HepG2 (cell line): ENCODE data around the gene SQSTM1. TPM values are rescaled to one million over a fixed set of nuclear protein-coding genes. Genes with fewer than 3 reads are reported as not detected.

ENCODE experiments used
- ATF1 ChIP-seq: IDR thresholded peaks from 2 replicates; pipeline ENCODE4 v1.6.1; 2016; ENCODE audit warnings: mild to moderate bottlenecking, control low read depth
- EEA1 ChIP-seq: sonication (generic); formaldehyde crosslinking; IDR thresholded peaks from 2 replicates; pipeline ENCODE4 v1.5.1; 2020; ENCODE audit warnings: mild to moderate bottlenecking, missing genetic modification reagents, borderline replicate concordance
- GFI1 ChIP-seq: sonication (generic); formaldehyde crosslinking; IDR thresholded peaks from 2 replicates; pipeline ENCODE4 v1.5.0; 2020; ENCODE audit warnings: missing genetic modification reagents, mild to moderate bottlenecking, borderline replicate concordance
- KLF13 ChIP-seq: sonication (generic); formaldehyde crosslinking; IDR thresholded peaks from 2 replicates; pipeline ENCODE4 v1.4.0; 2020; ENCODE audit warnings: mild to moderate bottlenecking, missing genetic modification reagents
- KMT2A ChIP-seq: sonication (generic); formaldehyde crosslinking; IDR thresholded peaks from 2 replicates; pipeline ENCODE4 v1.4.0; 2020; ENCODE audit warnings: missing genetic modification reagents
- MAFK ChIP-seq, 2 experiments: IDR thresholded peaks in 1 of 2; conservative IDR thresholded peaks in 1 of 2; 2 replicates each; pipeline ENCODE4 v1.6.1; 2011; ENCODE audit warnings: improper control_type of control experiment in 2 of 2, low read length in 2 of 2
- NCOA1 ChIP-seq: sonication (generic); formaldehyde crosslinking; IDR thresholded peaks from 2 replicates; pipeline ENCODE4 v1.9.0; 2021; ENCODE audit warnings: missing genetic modification reagents
- POLR2G ChIP-seq: fragments of 200-400 bp; formaldehyde crosslinking; IDR thresholded peaks from 2 replicates; pipeline ENCODE4 v1.6.1; 2018; ENCODE audit warnings: mild to moderate bottlenecking, low read depth, low read length, moderate library complexity
- RBAK ChIP-seq: sonication (generic); formaldehyde crosslinking; IDR thresholded peaks from 2 replicates; pipeline ENCODE4 v1.5.1; 2020; ENCODE audit warnings: mild to moderate bottlenecking, missing genetic modification reagents
- RBM22 ChIP-seq: fragments of 200-400 bp; formaldehyde crosslinking; optimal IDR thresholded peaks from 2 replicates; pipeline ENCODE3; 2017; ENCODE audit warnings: mild to moderate bottlenecking, low read length, moderate library complexity
- SCMH1 ChIP-seq: sonication (generic); formaldehyde crosslinking; IDR thresholded peaks from 2 replicates; pipeline ENCODE4 v1.9.0; 2021; ENCODE audit warnings: missing genetic modification reagents, mild to moderate bottlenecking, borderline replicate concordance
- SMAD9 ChIP-seq: sonication (generic); formaldehyde crosslinking; IDR thresholded peaks from 2 replicates; pipeline ENCODE4 v1.5.1; 2020; ENCODE audit warnings: mild to moderate bottlenecking, missing genetic modification reagents
- TBP ChIP-seq: sonication (generic); formaldehyde crosslinking; IDR thresholded peaks from 2 replicates; pipeline ENCODE4 v1.5.0; 2020; ENCODE audit warnings: missing genetic modification reagents
- ZNF224 ChIP-seq: sonication (generic); formaldehyde crosslinking; IDR thresholded peaks from 2 replicates; pipeline ENCODE4 v1.5.0; 2020; ENCODE audit warnings: mild to moderate bottlenecking, missing genetic modification reagents
- ZNF530 ChIP-seq: sonication (generic); formaldehyde crosslinking; IDR thresholded peaks from 2 replicates; pipeline ENCODE4 v1.5.0; 2020; ENCODE audit warnings: low read depth, mild to moderate bottlenecking, missing genetic modification reagents
- ZNF564 ChIP-seq: sonication (generic); formaldehyde crosslinking; IDR thresholded peaks from 2 replicates; pipeline ENCODE4 v1.8.1; 2023; ENCODE audit warnings: mild to moderate bottlenecking, missing genetic modification reagents
- ZSCAN21 ChIP-seq: sonication (generic); formaldehyde crosslinking; IDR thresholded peaks from 2 replicates; pipeline ENCODE4 v1.8.0; 2022; ENCODE audit warnings: mild to moderate bottlenecking, missing genetic modification reagents, moderate library complexity, borderline replicate concordance
- polyA plus RNA-seq, 8 experiments: library from polyadenylated mRNA; depleted of rRNA in 3 of 8; stranded (reverse) in 7 of 8; unstranded in 1 of 8; fragments of >200 nt; fragmentation: Illumina TruSeq in 4 of 8; extraction: Trizol in 4 of 8; gene quantifications; 2 replicates each; pipeline versions ENCODE4 v1.2.1 to v1.2.3, GENCODE V29; 2011 to 2016; ENCODE audit warnings: low read depth in 4 of 8, missing spikeins in 1 of 8, mixed read lengths in 1 of 8; ENCODE audit not compliant: insufficient read depth in 1 of 8
- total RNA-seq, 5 experiments: library from RNA; depleted of rRNA; stranded (reverse); fragments of >200 nt; fragmentation: Illumina TruSeq; extraction: Trizol; gene quantifications; 2 replicates each; pipeline ENCODE4 v1.2.3, GENCODE V29; 2016; ENCODE audit warnings: low read depth in 1 of 5
- TF ChIP-seq, protein P1 (sequence below): fragments of 450-650 bp; IDR thresholded peaks from 2 replicates; pipeline ENCODE4 v1.6.1; 2017
- TF ChIP-seq, protein P2 (sequence below): sonication (generic); formaldehyde crosslinking; IDR thresholded peaks from 2 replicates; pipeline ENCODE4 v1.8.1; 2022; ENCODE audit warnings: mild to moderate bottlenecking, missing genetic modification reagents
- TF ChIP-seq, protein P3 (sequence below): sonication (generic); formaldehyde crosslinking; IDR thresholded peaks from 2 replicates; pipeline ENCODE4 v1.8.0; 2022; ENCODE audit warnings: missing genetic modification reagents, mild to moderate bottlenecking, moderate library complexity, borderline replicate concordance
- TF ChIP-seq, protein P4 (sequence below): sonication (generic); formaldehyde crosslinking; IDR thresholded peaks from 2 replicates; pipeline ENCODE4 v1.4.0; 2020; ENCODE audit warnings: missing genetic modification reagents

The SQSTM1 gene
- total and polyA plus RNA-seq, 2 of the 13 experiments (the other 11 are each of a cell fraction or from before 2014, with no cell fraction given), result 90.9 to 160 TPM

DNA sequence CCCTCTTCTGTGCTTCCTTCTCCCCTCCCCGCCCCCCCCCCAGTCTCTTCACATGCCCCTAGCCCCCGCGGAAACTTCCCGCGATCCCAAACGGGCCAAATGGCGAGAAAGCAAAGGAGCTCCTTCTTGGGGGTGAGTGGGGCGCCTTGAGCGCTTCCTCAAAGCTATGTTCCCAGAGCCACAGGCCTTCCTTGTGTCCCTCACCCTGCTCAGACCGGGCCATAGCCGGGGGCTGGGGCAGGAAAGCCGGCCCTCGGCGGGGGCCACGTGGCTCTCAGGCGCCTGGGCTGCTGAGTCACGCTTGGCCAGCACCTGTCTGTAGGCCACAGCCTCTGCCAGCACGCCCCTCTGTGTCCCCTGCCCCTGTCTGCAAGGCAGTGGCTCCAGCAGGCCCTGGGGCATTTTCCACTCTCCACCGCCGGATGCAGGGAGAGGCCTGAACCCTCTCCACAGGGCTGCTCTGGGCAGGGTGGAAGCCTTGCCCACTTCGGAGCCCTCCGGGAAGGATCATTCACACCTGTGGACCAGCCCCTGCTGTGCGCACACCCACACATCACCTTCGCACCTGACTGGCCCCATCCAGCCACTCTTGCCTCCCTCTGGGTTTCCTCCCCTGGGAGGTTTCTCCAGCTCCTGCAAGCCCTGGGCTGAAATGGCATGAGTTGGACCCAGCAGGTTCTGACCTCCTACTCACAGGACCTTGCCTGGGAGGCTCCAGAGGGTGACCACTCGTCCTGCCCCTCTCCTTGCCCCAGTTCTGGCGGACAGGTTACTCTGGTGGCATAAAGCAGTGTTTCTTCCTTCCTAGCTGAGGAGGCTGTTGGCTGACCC is 1.2 kb upstream of the SQSTM1 start (continued):
- TF ChIP-seq, protein P1, sequence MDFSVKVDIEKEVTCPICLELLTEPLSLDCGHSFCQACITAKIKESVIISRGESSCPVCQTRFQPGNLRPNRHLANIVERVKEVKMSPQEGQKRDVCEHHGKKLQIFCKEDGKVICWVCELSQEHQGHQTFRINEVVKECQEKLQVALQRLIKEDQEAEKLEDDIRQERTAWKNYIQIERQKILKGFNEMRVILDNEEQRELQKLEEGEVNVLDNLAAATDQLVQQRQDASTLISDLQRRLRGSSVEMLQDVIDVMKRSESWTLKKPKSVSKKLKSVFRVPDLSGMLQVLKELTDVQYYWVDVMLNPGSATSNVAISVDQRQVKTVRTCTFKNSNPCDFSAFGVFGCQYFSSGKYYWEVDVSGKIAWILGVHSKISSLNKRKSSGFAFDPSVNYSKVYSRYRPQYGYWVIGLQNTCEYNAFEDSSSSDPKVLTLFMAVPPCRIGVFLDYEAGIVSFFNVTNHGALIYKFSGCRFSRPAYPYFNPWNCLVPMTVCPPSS, result no peak
- TF ChIP-seq ZNF564 (CRISPR knock-in tag), result no peak; the same call in 1 of the 2 replicates
- peak; percentile 76 to 94 for TF ChIP-seq MAFK (conservative IDR thresholded peaks at IDR 0.05 in 1 of 2, IDR thresholded peaks at IDR 0.05 in 1 of 2; ENCODE audit: low read length in 2 of 2)
- TF ChIP-seq KMT2A (CRISPR knock-in tag), result no peak; the same call in none of the 2 replicates
- TF ChIP-seq, protein P2, sequence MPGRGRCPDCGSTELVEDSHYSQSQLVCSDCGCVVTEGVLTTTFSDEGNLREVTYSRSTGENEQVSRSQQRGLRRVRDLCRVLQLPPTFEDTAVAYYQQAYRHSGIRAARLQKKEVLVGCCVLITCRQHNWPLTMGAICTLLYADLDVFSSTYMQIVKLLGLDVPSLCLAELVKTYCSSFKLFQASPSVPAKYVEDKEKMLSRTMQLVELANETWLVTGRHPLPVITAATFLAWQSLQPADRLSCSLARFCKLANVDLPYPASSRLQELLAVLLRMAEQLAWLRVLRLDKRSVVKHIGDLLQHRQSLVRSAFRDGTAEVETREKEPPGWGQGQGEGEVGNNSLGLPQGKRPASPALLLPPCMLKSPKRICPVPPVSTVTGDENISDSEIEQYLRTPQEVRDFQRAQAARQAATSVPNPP (CRISPR knock-in tag), result no peak
- no peak for TF ChIP-seq SMAD9 (CRISPR knock-in tag)
- no peak; the same call in 1 of the 2 replicates for TF ChIP-seq GFI1
- TF ChIP-seq POLR2G, result peak; percentile 68
- TF ChIP-seq NCOA1 (CRISPR knock-in tag), result no peak
- no peak for TF ChIP-seq EEA1 (CRISPR knock-in tag)
- no peak for TF ChIP-seq ATF1
- TF ChIP-seq, protein P3, sequence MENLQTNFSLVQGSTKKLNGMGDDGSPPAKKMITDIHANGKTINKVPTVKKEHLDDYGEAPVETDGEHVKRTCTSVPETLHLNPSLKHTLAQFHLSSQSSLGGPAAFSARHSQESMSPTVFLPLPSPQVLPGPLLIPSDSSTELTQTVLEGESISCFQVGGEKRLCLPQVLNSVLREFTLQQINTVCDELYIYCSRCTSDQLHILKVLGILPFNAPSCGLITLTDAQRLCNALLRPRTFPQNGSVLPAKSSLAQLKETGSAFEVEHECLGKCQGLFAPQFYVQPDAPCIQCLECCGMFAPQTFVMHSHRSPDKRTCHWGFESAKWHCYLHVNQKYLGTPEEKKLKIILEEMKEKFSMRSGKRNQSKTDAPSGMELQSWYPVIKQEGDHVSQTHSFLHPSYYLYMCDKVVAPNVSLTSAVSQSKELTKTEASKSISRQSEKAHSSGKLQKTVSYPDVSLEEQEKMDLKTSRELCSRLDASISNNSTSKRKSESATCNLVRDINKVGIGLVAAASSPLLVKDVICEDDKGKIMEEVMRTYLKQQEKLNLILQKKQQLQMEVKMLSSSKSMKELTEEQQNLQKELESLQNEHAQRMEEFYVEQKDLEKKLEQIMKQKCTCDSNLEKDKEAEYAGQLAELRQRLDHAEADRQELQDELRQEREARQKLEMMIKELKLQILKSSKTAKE (CRISPR knock-in tag), result no peak
- no peak; the same call in 1 of the 2 replicates for TF ChIP-seq ZSCAN21 (CRISPR knock-in tag)
- no peak for TF ChIP-seq ZNF224
- TF ChIP-seq RBAK (CRISPR knock-in tag), result 0 out of 2 replicates have a peak, but pooled peaks have one; percentile 61
- TF ChIP-seq SCMH1 (CRISPR knock-in tag), result no peak
- TF ChIP-seq, protein P4, sequence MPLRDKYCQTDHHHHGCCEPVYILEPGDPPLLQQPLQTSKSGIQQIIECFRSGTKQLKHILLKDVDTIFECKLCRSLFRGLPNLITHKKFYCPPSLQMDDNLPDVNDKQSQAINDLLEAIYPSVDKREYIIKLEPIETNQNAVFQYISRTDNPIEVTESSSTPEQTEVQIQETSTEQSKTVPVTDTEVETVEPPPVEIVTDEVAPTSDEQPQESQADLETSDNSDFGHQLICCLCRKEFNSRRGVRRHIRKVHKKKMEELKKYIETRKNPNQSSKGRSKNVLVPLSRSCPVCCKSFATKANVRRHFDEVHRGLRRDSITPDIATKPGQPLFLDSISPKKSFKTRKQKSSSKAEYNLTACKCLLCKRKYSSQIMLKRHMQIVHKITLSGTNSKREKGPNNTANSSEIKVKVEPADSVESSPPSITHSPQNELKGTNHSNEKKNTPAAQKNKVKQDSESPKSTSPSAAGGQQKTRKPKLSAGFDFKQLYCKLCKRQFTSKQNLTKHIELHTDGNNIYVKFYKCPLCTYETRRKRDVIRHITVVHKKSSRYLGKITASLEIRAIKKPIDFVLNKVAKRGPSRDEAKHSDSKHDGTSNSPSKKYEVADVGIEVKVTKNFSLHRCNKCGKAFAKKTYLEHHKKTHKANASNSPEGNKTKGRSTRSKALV, result 0 out of 2 replicates have a peak, but pooled peaks have one; percentile 17
- TF ChIP-seq KLF13 (CRISPR knock-in tag), result 0 out of 2 replicates have a peak, but pooled peaks have one; percentile 39
- no peak for TF ChIP-seq RBM22
- no peak for TF ChIP-seq ZNF530 (CRISPR knock-in tag)
- no peak for TF ChIP-seq TBP (CRISPR knock-in tag)
